K562 (cell line): ENCODE data around the gene MFSD6. TPM values are rescaled to one million over a fixed set of nuclear protein-coding genes. Genes with fewer than 3 reads are reported as not detected.

ENCODE experiments used
- ATAC-seq: fragments of 200-7000 bp; cut with Tn5 transposase; 3 replicates; pipeline ENCODE4 v1.9.1; 2020; ENCODE audit warnings: moderate library complexity
- BruUV-seq: library from RNA; stranded (reverse); fragments of 400-500 nt; replicated peaks from 2 replicates; lab custom pipeline; 2021; lab: Mats Ljungman, UMichigan
- CTCF ChIA-PET: fragments of 300-600 bp; formaldehyde crosslinking; extraction: SDS; loops from one replicate; lab custom pipeline; 2021; ENCODE audit warnings: low intra/inter-chr PET ratio; lab: Yijun Ruan, JAX
- POLR2A ChIA-PET: fragments of 300-600, 350-650 bp; sonication (Branson Sonifier 250); formaldehyde crosslinking; extraction: SDS; loops from one replicate; lab custom pipeline; 2021; ENCODE audit warnings: antibody characterized with exemption, inconsistent platforms; lab: Yijun Ruan, JAX
- DNase-seq, 4 experiments: peaks; one replicate each; pipeline versions ENCODE4 v3.0.0 to v3.0.0-alpha.2; 2011 to 2018; ENCODE audit warnings: low spot score in 3 of 4, mixed read lengths in 3 of 4; ENCODE audit errors: extremely low read depth in 1 of 4
- FAIRE-seq: peaks from 2 replicates; lab custom pipeline; 2011; peaks lifted over from hg19 to GRCh38; lab: Jason Lieb, UNC
- H2AFZ ChIP-seq: 2 replicates; pipeline ENCODE4 v1.6.0; 2011; ENCODE audit warnings: low read depth, low read length, control low read depth, inconsistent platforms
- H3K27ac ChIP-seq: fragments of 200-600 bp; 3 replicates; pipeline ENCODE4 v1.8.0; 2011; ENCODE audit warnings: low read depth, mild to moderate bottlenecking, control low read depth, inconsistent platforms, low read length, moderate library complexity, mixed read lengths; ENCODE audit errors: extremely low read depth
- H3K27me3 ChIP-seq, 2 experiments: fragments of 300-600 bp in 1 of 2; 2 replicates in 1 of 2; 3 replicates in 1 of 2; pipeline versions ENCODE4 v1.6.0 to v1.8.0; 2011; ENCODE audit warnings: inconsistent platforms in 2 of 2, low read length in 2 of 2, mild to moderate bottlenecking in 1 of 2, mixed read lengths in 1 of 2, moderate library complexity in 1 of 2; ENCODE audit not compliant: control insufficient read depth in 2 of 2, insufficient read depth in 2 of 2
- H3K36me3 ChIP-seq: fragments of 300-600 bp; 3 replicates; pipeline ENCODE4 v1.8.0; 2011; ENCODE audit warnings: mild to moderate bottlenecking, low read length, inconsistent platforms; ENCODE audit not compliant: control insufficient read depth, insufficient read depth
- H3K4me1 ChIP-seq, 2 experiments: fragments of 200-600 bp in 1 of 2; replicated peaks in 1 of 2; 2 replicates in 1 of 2; 3 replicates in 1 of 2; pipeline versions ENCODE4 v1.5.1 to v1.8.0; 2011; ENCODE audit warnings: inconsistent platforms in 2 of 2, low read length in 2 of 2, mild to moderate bottlenecking in 1 of 2, mixed read lengths in 1 of 2, moderate library complexity in 1 of 2; ENCODE audit not compliant: control insufficient read depth in 2 of 2, insufficient read depth in 2 of 2
- H3K4me2 ChIP-seq: 2 replicates; pipeline ENCODE4 v1.6.1; 2011; ENCODE audit warnings: low read length, control low read depth, inconsistent platforms, mixed read lengths; ENCODE audit not compliant: insufficient read depth
- H3K4me3 ChIP-seq: fragments of 200-600 bp; sonication (generic), shearing (Covaris generic); 2 replicates; pipeline ENCODE4 v1.5.1; 2016; ENCODE audit warnings: control low read depth, inconsistent platforms
- H3K79me2 ChIP-seq: fragments of 200-600 bp; 3 replicates; pipeline ENCODE4 v1.8.0; 2011; ENCODE audit warnings: low read length, inconsistent platforms; ENCODE audit not compliant: control insufficient read depth, insufficient read depth
- H3K9ac ChIP-seq, 2 experiments: 2 replicates each; pipeline versions ENCODE4 v1.6.0 to v1.6.1; 2011; ENCODE audit warnings: low read depth in 2 of 2, low read length in 2 of 2, control low read depth in 1 of 2, inconsistent platforms in 1 of 2, mild to moderate bottlenecking in 1 of 2, mixed read lengths in 1 of 2; ENCODE audit not compliant: insufficient read depth in 1 of 2
- H3K9me1 ChIP-seq: one replicate; pipeline ENCODE4 v1.6.0; 2011; ENCODE audit warnings: inconsistent platforms, mild to moderate bottlenecking, low read length, moderate library complexity; ENCODE audit not compliant: control insufficient read depth, insufficient read depth
- H3K9me3 ChIP-seq: replicated peaks from 2 replicates; pipeline ENCODE4 v1.5.1; 2011; ENCODE audit warnings: low read depth, low read length, inconsistent platforms; ENCODE audit not compliant: control insufficient read depth, insufficient read depth
- H4K20me1 ChIP-seq: replicated peaks from 2 replicates; pipeline ENCODE4 v1.6.1; 2011; ENCODE audit warnings: low read length, inconsistent platforms, mixed read lengths; ENCODE audit not compliant: control insufficient read depth, insufficient read depth
- PTBP1 ChIP-seq: fragments of 200-400 bp; formaldehyde crosslinking; IDR thresholded peaks from 2 replicates; pipeline ENCODE4 v1.6.1; 2017; ENCODE audit warnings: low read depth, low read length
- RBM39 ChIP-seq: fragments of 200-400 bp; formaldehyde crosslinking; optimal IDR thresholded peaks from 2 replicates; pipeline ENCODE3; 2018; ENCODE audit warnings: low read depth, low read length
- ZKSCAN8 ChIP-seq: fragments of 200-800 bp; sonication (Bioruptor generic); IDR thresholded peaks from 2 replicates; pipeline ENCODE4 v1.6.1; 2016; ENCODE audit warnings: missing genetic modification characterization, missing compliant biosample characterization
- WGBS: fragments of 100-300 bp; shearing (Covaris generic); methylation state at CpG from one replicate; pipeline ENCODE4 v1.1.6; 2016; ENCODE audit warnings: low coverage, mixed read lengths; ENCODE audit not compliant: insufficient coverage; ENCODE audit errors: missing lambda C conversion rate; 5-methylcytosine and 5-hydroxymethylcytosine counted together
- in situ Hi-C: fragments of 300-500 bp; cut with MboI; formaldehyde crosslinking; loops from 4 replicates; pipeline ENCODE4 v1.15.0; 2018; ENCODE audit warnings: inconsistent platforms, mixed read lengths
- intact Hi-C: fragments of 100-400 bp; cut with micrococcal nuclease; formaldehyde crosslinking; loops from 2 replicates; pipeline ENCODE4 v1.14.2; 2022
- polyA plus RNA-seq, 8 experiments: library from polyadenylated mRNA; depleted of rRNA in 4 of 8; stranded (reverse) in 5 of 8; unstranded in 3 of 8; fragments of >200 nt; fragmentation: Nextera tagmentation in 2 of 8; fragmentation: Illumina TruSeq in 1 of 8; extraction: Ambion mirVana in 2 of 8; extraction: Trizol in 1 of 8; gene quantifications; 2 replicates each; pipeline versions ENCODE4 v1.2.1 to v1.2.3, GENCODE V29; 2011 to 2014; ENCODE audit warnings: inconsistent platforms in 1 of 8, missing spikeins in 1 of 8
- total RNA-seq, 7 experiments: library from RNA; depleted of rRNA in 6 of 7; stranded (reverse); fragments of >200 nt in 6 of 7; fragmentation: Illumina TruSeq in 2 of 7; extraction: Trizol in 2 of 7; gene quantifications; 2 replicates each; pipeline versions ENCODE4 v1.2.1 to v1.2.3, GENCODE V29; 2011 to 2021; ENCODE audit warnings: low replicate concordance in 1 of 7
- TF ChIP-seq, protein P1 (sequence below): fragments of 250-450 bp; sonication (Bioruptor Pico); IDR thresholded peaks from 2 replicates; pipeline ENCODE4 v1.8.0; 2022; ENCODE audit warnings: inconsistent platforms
- TF ChIP-seq, protein P2 (sequence below), 2 experiments: fragments of 450-650 bp in 1 of 2; sonication (generic) in 1 of 2; formaldehyde crosslinking in 1 of 2; IDR thresholded peaks; 2 replicates each; pipeline versions ENCODE4 v1.7.1 to v1.9.0; 2016 to 2022; ENCODE audit warnings: inconsistent platforms in 1 of 2, mild to moderate bottlenecking in 1 of 2, missing genetic modification reagents in 1 of 2

The MFSD6 gene
- total and polyA plus RNA-seq, 9 of the 15 experiments (the other 6 are each of a cell fraction or from before 2014, with no cell fraction given), result 1.1 to 7.9 (median 4.4) TPM

GRCh38 chr2:190379249-190379964, 28.7 kb upstream of the MFSD6 start (continued):
- TF ChIP-seq, protein P1, sequence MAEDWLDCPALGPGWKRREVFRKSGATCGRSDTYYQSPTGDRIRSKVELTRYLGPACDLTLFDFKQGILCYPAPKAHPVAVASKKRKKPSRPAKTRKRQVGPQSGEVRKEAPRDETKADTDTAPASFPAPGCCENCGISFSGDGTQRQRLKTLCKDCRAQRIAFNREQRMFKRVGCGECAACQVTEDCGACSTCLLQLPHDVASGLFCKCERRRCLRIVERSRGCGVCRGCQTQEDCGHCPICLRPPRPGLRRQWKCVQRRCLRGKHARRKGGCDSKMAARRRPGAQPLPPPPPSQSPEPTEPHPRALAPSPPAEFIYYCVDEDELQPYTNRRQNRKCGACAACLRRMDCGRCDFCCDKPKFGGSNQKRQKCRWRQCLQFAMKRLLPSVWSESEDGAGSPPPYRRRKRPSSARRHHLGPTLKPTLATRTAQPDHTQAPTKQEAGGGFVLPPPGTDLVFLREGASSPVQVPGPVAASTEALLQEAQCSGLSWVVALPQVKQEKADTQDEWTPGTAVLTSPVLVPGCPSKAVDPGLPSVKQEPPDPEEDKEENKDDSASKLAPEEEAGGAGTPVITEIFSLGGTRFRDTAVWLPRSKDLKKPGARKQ (CRISPR knock-in tag), result no peak
- TF ChIP-seq PTBP1, result no peak
- no peak for TF ChIP-seq ZKSCAN8 (CRISPR knock-in tag)

DNA sequence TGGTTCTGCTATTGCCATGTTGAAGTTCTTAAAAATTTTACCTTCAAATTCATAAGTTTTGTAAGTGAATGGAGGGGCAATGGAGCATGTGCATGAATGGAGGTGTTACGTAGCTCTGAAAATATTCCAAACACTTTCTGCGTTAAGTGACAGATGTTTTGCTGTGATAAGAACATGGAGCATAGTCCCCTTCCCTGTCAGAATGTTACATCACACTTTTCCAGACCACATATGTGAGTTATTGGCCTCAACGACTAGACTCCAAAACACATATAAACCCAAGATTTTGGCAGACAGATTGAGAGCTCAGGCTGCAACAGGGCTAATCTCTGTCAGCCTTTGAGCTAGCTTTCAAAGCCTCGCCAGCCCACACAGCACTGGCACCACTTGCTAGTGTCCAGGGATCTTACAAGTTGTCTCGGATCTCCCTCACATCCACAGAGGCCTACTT, 27.2 kb upstream of the MFSD6 start:
- ATAC-seq (peak; percentile 61), DNase-seq (peak; percentile 65 to 81 (median 72)), FAIRE-seq (peak; percentile 90)
- no peaks in the 10 kb centered on the region for H3K27me3 ChIP-seq
- peak overlapping the region; percentile 22; the same call in 1 of the 3 replicates for H3K27ac ChIP-seq
- in situ Hi-C loops (no loop called here), intact Hi-C loops (loop anchor here (5.0 kb wide), 1 partner anchor 301 kb away; no protein-coding TSS in a partner anchor)
- peaks cover 5 to 33% of the 10 kb centered on the region in 2 experiments; a peak in 4 of 5 replicates for H3K4me1 ChIP-seq
- H3K36me3 ChIP-seq, result no peaks in the 10 kb centered on the region
- ChIA-PET POLR2A (interaction anchor here (0.6 to 1.2 kb wide), 5 partner anchors 10 to 441 kb away, joined by 3 to 5 read pairs (median 3); no protein-coding TSS in a partner anchor), CTCF (interaction anchor here (1.0 to 1.3 kb wide), 2 partner anchors 130 to 131 kb away, joined by 3 to 5 read pairs; no protein-coding TSS in a partner anchor)
- no peak overlapping the region for H2AFZ ChIP-seq
- peak overlapping the region; percentile 35; the same call in 1 of the 2 replicates for H3K4me2 ChIP-seq
- no peak overlapping the region for H3K9ac ChIP-seq
- no peak overlapping the region for H3K4me3 ChIP-seq
- BruUV-seq, result no TSS peak
- no peaks in the 10 kb centered on the region for H3K9me1 ChIP-seq
- no peaks in the 10 kb centered on the region for H4K20me1 ChIP-seq
- no peaks in the 10 kb centered on the region for H3K9me3 ChIP-seq
- H3K79me2 ChIP-seq, result no peaks in the 10 kb centered on the region
- 1% methylated on average over 5 of the region's 5 CpGs for WGBS
- TF ChIP-seq, protein P2, sequence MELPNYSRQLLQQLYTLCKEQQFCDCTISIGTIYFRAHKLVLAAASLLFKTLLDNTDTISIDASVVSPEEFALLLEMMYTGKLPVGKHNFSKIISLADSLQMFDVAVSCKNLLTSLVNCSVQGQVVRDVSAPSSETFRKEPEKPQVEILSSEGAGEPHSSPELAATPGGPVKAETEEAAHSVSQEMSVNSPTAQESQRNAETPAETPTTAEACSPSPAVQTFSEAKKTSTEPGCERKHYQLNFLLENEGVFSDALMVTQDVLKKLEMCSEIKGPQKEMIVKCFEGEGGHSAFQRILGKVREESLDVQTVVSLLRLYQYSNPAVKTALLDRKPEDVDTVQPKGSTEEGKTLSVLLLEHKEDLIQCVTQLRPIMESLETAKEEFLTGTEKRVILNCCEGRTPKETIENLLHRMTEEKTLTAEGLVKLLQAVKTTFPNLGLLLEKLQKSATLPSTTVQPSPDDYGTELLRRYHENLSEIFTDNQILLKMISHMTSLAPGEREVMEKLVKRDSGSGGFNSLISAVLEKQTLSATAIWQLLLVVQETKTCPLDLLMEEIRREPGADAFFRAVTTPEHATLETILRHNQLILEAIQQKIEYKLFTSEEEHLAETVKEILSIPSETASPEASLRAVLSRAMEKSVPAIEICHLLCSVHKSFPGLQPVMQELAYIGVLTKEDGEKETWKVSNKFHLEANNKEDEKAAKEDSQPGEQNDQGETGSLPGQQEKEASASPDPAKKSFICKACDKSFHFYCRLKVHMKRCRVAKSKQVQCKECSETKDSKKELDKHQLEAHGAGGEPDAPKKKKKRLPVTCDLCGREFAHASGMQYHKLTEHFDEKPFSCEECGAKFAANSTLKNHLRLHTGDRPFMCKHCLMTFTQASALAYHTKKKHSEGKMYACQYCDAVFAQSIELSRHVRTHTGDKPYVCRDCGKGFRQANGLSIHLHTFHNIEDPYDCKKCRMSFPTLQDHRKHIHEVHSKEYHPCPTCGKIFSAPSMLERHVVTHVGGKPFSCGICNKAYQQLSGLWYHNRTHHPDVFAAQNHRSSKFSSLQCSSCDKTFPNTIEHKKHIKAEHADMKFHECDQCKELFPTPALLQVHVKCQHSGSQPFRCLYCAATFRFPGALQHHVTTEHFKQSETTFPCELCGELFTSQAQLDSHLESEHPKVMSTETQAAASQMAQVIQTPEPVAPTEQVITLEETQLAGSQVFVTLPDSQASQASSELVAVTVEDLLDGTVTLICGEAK (IDR thresholded peaks at IDR 0.05), result no peak
- TF ChIP-seq, protein P2 (CRISPR knock-in tag; IDR thresholded peaks at IDR 0.05), result no peak
- no peak for TF ChIP-seq RBM39
